Measurements from ENCODE around the gene CHCHD10.

- TF ChIP-seq POLR2A (IDR thresholded peaks at IDR 0.05) = no peak
- no peak for TF ChIP-seq CTCF (IDR thresholded peaks at IDR 0.05)
Observed at GRCh38 chr22:23743303-23743705, 24.5 kb downstream of the CHCHD10 start.

All from adrenal gland (tissue), 5 donors.